Measurements from ENCODE around the gene AFG3L2. TPM values are rescaled to one million over a fixed set of nuclear protein-coding genes. Genes with fewer than 3 reads are reported as not detected.
A peak's percentile ranks its signal among the peaks of the same experiment; 100 is the strongest.
"Not testable (repeated sequence)": the region's sequence is repeated elsewhere in the genome, so short reads cannot be mapped to it uniquely, and the experiment has no call there.

The AFG3L2 gene
- 29.4 and 31.7 TPM in 2 replicates for total RNA-seq

DNA sequence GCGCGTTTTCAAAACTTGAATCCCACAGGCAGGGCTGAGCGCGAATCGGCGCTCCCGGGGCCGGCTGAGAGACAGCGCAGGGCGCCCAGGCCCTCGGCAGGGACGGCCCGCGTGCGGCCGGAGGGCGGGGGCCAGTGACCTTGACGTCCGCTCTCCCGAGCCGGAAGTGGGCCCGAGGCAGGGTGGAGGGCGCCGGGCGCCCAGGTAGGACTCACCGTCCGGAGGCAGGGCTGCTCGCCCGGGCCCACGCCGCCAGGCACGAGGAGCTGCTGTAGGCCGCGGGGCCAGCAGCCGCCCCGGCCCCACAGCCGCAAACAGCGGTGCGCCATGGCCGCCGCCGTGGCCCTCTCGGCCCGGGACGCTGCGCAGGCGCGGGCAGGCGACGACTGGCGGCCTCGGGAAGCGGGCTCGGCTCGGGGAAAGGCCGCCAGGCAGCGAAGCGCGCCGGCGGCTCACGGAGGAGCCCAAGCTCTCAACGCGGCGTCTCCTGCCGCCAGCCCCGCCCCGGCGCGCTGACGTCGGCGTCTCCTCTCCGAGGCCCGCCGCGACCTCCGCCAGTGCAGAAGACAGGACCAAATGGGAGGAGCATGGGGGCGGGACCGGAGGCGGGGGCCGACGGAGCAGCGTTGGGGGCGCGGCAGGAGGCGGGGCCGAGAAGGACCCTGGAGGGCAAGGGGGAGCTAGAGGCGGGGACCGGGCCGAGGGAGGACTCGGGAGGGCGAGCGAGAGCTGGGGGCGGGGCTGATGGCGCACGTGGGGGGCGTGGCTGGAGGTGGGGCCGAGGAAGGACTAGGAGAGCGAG is at the start of gene AFG3L2:
Gene AFG3L2, minus strand, starts transcription at position 474 of the 802 bp plus-strand sequence. Its CDS starts 145 bp downstream, at position 329.
- peak; percentile 99 to 100 for DNase-seq (ENCODE audit: low read depth in 2 of 2)

DNA sequence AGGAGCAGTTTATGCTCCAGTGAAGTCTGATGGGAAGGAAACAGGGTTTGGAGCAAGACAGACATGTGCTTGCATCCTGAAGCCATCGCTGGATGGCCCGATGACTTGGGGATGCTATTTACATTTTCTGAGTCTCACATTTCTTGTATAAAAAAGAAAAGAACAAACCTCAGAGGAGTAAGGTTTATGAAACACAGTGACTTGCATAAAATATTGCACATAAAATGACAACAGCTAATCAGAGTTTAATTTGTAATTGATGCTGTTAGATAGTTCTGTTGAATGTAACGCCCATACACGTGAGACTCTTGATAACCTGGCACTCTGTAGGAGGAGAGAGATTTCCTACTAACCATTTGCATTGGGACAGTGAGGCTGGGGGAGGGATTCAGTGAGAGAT is 47.2 kb upstream of the AFG3L2 start:
- DNase-seq (ENCODE audit: low read depth in 2 of 2) = no peak

DNA sequence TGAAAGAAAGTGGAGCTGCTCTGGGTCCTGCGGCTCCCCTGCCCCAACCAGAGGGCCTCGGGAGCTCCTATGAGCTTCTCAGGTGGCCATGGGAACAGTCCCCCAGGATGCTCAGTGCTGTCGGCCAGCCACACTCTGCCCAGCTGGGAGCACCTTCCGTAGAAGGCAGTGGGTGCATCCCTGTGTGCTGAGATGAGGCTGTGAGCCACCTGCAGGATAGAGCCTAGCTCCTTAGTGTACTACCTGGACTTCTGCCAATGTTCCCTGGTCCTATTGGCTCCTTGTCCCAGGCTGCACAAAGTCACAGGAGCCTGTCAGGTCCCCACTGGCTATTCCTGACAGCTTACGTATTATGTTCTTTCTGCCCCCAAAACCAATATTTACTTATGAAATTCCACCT is 46.8 kb upstream of the AFG3L2 start:
- no peak for DNase-seq (ENCODE audit: low read depth in 2 of 2)

DNA sequence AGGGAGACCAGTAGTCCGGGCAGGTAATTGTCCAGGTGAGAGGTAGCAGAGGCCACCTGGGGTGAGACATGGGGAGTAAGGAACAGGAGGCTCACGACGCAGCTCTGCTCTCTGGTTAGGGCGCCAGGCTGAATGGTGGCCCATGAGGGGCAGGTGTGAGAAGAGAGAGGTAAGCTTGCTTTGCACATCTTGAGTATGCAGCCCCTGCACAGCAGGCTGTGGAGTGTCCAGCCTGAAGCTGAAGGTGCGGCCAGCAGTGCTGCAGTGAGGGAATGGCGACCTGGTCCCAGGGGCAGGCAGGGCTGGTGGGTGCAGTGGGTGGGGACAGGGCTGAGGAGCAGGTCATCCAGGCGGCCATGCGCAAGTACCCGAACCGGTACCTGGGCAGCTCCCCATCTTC is 46.4 kb upstream of the AFG3L2 start:
- DNase-seq (ENCODE audit: low read depth in 2 of 2) = no peak

DNA sequence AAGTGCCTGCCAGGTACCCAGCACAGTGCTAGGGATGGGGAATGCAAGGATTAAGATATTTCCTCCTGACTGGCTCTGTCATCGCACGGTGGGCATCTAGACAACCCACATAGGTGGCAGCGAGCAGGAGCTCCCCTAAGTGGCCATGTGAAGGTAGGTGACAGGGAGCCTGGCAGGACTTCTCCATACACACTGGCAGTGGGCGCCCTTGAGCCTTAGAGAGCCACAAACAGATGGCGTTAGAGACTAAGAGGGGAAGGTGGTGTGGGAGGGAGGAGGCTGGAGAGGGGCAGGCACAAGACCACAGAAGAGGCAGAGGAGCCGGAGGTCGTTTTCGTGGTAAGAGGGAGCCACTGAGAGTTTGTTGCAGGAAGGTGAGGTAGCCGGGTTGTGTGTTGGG is 45.9 kb upstream of the AFG3L2 start:
- DNase-seq (ENCODE audit: low read depth in 2 of 2) = peak; percentile 12 to 39

DNA sequence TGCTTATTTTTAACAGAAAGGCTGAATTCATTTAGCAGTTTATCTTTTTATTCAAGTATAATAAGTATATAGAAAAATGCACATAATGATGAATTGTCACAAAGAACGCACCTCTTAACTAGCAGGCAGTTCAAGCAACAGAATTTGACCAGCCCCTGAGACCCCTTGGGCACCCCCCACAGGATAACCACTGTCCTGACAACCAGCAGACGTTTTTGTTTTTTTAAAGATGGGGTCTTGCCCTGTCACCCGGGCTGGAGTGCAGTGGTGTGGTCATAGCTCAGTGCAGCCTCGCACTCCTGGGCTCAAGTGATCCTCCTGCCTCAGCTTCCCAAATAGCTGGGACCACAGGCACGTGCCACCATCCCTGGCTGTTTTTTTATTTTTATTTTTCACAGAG is 44.7 kb upstream of the AFG3L2 start:
- no peak for DNase-seq (ENCODE audit: low read depth in 2 of 2)

DNA sequence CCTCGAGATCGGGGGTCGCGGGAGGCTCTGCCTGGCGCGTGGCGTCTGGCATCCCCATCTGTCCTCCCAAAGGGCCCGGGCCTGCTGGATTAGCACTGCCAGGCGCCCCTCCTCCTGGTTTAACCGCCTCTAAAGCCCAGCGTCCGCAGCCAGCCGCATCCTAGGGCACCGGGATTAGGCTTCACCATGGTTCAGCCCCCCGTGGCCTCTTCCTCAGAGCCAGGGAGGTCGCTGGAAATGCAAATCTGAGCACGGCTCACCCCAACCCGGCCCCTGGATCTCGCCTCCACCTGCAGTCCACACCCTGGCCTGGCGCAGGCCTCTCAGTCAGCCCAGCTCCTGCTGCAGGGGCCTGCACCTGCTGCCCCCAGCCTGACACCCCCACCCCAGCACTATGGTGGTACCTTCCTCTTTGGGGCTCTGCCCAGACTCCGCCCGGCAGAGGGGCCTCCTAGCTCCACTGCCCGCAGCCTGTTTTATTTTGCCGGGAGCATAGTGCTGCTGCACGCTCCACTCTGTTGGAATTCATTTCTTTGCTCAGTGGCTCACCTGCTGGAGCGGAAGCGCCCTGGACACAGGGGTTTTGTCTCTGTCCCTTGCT is 43.9 kb upstream of the AFG3L2 start:
- no peak for DNase-seq (ENCODE audit: low read depth in 2 of 2)

DNA sequence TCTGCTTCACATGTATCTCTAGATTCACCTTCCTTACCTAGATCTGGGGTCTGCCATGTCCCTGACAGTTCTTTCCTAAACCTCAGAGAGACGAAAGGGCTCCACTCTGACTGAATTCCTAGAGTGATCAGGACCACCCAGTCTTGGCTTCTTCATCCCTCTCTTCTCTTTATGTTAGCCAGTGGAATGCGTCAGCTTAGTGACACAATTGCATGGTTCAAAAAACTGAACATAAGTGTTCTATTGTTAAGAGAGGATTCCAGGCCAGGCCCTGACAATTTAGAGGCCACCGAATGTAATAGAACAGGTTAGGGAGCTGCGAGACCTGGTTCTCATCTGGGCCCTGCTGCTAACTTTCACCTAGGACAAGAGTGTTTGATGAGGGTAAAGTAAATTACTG is 40.7 kb upstream of the AFG3L2 start:
- DNase-seq (ENCODE audit: low read depth in 2 of 2) = no peak

DNA sequence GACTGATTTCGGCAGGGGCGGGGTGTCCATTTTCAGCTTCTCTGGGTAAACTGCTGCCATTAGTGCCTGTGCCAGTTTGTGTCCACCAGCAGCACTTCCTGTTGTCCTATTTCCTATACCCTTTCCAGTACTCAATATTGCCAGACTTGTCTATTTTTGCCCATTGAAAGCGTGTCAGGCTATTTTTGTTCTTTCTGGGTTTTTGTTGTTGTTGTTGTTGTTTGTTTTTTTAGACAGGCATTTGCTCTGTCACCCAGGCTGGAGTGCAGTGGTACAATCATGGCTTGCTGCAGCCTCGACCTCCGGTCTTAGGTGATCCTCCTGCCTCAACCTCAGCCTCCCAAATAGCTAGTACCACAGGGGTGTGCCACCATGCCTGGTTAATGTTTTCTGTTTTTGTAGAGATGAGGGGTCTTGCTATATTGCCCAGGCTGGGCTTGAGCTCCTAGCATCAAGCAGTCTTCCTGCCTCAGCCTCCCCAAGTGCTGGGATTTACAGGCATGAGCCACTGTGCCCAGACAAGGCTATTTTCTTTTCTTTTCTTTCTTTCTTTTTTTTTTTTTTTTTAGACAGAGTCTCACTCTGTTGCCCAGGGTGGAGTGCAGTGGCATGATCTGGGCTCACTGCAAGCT is 39.2 kb upstream of the AFG3L2 start:
- no peak for DNase-seq (ENCODE audit: low read depth in 2 of 2)

DNA sequence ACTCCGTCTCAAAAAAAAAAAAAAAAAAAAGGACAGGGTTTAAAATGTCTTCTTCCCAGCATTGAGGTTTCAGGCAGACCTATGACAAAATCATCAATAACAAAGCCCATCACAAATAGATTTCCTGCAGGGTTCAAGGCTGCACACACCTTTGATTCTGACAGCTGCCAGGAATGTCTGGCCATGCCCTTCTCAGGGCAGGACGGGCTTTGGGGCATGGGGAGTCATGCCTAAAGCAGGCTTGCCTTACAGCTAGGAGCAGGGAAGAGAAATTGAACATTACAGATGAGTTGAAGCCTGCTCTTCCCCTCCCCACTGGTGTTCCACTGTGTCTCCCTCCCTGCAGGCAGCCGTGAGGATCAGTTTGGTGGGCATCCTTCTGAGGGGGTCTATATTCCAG is 34.4 kb upstream of the AFG3L2 start:
- DNase-seq (ENCODE audit: low read depth in 2 of 2) = no peak

DNA sequence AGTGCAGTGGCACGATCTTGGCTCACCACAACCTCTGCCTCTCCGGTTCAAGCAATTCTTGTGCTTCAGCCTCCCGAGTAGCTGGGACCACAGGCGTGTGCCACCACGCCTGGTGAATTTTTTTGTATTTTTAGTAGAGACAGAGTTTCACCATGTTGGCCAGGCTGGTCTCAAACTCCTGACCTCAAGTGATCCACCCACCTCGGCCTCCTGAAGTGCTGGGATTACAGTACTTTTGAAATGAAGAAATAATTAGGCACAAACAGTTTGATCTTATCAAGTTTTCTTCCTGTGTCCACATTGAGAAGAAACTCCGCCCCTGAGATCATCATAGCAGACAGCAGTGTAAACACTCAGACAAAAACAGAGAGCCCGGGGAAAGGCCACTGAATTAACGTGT is 33.7 kb upstream of the AFG3L2 start:
- DNase-seq (ENCODE audit: low read depth in 2 of 2) = not testable (repeated sequence)

DNA sequence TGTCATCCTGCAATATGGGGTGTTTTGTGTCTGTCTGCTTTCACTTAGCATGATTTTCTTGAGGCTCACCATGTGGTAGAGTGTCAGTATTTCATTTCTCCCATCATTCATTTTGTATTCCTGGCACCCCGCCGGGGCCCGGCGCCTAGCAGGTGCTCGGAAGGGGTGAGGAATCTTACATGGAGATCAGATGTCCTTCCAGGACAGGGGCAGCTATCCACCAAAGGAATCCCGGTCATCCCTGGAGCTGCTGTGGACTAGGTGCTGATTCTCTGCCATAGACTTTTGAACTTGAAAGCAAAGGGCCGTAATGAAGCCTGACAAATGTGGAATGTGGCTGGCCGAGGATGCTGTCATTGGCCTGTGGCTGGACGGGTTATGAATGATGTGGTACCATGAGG is 33.1 kb upstream of the AFG3L2 start:
- no peak for DNase-seq (ENCODE audit: low read depth in 2 of 2)

DNA sequence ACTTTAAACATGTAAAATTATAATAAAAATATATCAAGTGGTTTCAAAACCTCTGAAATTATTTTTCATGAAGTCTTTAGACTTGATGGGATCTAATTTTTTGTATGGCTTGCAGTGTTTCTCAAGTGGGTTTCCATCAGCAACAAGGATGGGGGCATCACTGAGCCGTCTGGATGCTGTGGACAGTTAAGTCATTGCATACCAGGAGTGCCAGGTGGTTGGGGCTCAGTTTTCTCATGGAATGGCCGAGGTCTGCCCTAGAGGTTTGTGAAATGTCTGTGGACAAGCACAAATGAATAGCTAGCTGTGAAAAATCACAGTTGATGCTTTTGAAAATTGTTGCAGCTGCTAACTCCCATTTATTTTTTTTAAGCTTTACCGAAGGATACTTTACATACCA is 32.4 kb upstream of the AFG3L2 start:
- no peak for DNase-seq (ENCODE audit: low read depth in 2 of 2)

DNA sequence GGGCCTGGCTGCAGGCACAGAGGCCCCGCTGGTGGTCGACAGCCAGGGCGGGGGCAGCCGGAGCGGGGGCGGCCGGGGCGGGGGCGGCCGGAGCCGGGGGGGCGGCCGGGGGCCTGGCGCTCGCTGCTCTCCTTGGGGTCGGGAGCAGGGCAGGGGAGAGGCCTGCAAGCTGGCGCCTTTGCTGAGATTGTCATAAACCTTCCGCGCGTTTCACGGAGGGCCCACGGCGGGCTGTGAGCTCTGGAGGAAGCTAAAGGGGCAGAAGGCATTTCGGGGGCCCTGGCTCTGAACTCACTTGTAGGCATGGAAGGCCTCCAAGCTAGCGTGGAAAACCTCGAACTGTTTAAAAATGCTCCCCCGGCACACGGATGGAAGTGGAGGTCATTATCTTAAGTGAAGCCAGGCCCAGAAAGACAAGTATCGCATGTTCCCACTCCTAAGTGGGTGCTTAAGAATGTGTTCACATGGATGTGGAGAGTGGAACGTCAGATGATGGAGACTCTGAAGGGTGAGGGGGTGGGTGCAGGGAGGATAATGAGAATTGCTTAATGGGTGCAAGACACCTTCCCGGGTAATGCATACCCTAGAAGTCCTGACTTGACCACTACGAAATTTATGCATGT is 31.3 kb upstream of the AFG3L2 start:
- peak; percentile 16 to 26 for DNase-seq (ENCODE audit: low read depth in 2 of 2)

DNA sequence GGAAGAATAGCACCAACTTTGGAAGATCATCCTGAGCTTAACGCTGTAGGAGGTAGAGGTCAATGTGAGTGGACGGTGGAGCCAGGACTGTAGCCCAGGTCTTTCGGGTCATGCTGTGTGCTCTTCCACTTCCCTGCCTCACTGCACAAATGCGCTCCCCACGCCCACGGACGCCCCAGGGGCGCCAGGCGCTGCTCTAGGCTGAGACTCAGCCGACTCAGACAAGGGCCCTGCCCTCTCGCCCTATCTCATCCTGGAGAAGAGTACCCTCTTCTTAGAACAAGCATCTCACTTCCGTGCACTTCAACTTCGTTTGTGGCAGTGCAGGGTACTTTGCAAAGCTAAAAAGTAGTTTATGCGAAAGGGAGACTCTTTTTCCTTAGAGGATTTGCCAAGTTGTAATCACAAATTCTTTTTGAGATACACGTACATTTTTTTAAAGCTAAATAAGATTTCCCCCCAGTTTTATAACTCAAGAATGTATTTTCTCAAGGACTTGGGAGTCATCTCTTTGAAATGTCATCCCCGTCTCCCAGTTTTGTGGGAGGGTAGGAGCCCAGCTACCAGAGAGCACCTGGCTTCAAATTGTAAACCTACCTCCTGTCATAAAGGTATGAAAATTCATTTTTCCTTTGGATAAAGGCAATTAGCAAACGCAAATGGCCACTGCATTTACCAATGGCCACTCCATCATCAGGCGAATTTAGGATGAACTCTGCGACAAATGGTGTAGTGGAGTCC is 29.5 kb upstream of the AFG3L2 start:
- no peak for DNase-seq (ENCODE audit: low read depth in 2 of 2)

DNA sequence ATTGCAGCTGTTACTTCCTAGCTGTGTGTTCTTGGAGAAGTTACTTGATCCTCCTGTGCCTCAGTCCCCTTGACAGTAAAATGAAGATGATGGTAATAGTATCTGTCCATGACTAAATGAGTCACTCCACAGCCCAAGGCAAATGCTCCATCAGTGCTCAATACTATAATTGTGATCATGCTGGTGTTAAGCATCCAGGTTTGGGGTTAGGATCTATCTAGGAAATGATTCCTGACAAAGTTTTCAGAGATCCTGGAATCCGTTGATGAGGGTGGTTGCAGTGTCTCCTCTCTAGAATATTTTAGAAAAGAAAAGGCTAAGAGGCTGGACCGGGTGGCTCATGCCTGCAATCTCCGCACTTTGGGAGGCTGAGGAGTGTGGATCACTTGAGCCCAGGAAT is 28.0 kb upstream of the AFG3L2 start:
- no peak for DNase-seq (ENCODE audit: low read depth in 2 of 2)

DNA sequence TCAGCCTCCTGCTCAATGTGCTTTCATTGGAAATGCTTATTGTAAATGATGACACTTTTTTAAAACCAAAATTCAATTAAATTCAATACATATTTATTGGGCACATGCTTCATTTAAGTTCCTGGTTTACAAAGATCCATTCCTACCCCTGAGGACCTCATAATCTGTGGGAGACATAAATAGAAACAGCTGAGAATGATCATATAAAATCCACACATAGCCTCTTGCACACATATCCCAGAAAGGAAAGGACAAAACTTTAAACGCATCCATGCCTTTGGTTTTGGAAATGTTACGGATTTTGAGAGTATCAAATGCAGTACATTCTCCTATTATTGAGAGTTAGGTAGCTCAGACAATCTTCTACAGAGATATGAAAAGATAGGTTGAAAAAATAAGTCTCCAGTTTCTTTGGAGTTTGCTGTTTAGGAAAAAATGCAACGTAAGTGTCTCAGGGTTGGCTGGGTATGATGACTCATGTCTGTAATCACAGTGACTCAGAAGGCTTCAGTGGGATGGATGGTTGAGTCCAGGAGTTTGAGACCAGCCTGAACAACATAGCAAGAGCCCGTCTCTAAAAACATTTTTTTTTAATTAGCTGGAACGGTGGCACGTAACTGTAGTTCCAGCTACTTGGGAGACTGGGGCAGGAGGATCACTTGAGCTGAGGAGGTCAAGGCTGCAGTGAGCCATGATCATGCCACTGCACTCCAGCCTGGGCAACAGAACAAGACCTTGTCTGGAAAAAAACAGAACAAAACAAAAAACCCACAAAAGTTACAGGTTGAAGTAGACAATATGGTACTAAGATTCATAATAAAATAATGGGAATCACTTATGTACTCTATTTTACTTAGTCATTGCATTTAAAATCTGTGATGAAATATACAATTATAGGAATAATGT is 26.8 kb upstream of the AFG3L2 start:
- DNase-seq (ENCODE audit: low read depth in 2 of 2) = peak in 1 of 2 donors; percentile 81

DNA sequence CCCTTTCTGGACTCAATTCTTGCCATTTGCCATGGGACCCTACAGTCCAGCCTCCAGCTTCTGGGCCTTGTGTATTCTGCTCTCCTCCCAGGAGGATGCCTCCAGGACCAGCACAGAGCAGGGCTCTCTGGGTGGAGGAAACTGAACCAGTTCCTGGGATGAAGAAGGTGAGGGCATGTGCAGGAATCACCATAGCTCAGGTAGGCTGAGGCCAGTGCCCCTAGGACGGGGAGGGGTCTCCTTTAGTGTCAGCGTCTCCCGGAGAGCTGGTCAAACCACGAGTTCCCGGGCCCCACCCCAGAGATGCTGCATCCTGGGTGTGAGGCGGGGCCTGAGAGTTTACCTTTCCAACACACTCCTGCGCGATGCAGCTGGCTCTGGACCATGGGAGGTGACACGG is 24.9 kb upstream of the AFG3L2 start:
- no peak for DNase-seq (ENCODE audit: low read depth in 2 of 2)

DNA sequence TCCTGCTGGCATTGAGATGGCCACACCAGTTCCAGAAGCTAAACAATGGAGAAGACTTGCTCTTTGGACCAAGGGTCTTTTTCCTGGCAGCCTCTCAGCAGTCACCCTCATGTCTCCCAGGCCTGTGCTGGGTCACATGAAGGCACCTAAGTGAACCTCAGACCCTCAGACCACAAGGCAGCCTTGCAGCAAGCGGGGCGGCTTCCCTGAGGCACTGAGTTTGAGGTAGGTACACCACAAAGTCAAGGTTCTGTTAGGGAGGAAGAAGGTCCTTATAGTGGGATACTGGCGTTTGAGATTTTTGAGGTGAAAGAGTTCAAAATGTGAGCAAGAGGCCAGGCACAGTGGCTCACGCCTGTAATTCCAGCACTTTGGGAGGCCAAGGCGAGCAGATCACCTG is 22.2 kb upstream of the AFG3L2 start:
- no peak for DNase-seq (ENCODE audit: low read depth in 2 of 2)

DNA sequence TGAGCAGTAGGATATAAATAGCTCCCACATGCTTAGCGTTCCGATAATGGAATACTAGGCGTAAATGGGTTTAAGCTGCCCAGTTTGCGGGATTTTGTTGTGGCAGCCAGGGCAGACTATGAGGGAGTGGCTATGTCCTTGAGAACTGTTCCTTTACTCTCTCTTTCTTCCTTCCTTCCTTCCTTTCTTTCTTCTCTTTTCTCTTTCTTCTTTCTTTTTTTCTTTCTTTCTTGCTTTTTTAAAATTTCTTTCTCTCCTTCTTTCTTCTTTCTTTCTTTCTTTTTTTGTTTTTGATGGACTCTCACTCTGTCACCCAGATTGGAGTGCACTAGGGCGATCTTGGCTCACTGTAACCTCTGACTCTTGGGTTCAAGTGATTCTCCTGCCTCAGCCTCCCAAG is 21.6 kb upstream of the AFG3L2 start:
- DNase-seq (ENCODE audit: low read depth in 2 of 2) = no peak

DNA sequence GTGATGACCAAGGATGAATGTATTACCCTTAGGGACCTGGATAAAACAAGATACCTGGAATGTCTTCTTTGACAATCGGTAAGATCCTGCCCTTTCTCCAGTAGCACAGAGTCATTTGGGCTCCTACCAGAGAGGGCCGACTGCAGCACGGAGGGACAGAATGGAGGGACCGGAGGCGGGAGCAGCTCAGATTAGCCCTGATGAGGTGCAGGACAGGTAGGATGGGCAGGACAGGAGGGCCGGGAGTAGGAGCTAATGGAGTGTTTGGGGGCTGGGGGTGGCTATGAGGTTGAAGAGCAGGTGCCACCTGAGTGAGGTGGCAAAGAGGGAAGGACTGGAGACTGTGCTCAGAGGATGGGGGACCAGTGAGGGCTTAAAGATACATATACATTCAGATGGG is 20.8 kb upstream of the AFG3L2 start:
- DNase-seq (ENCODE audit: low read depth in 2 of 2) = no peak

All from lung microvascular endothelial cell (primary cell).